ENCODE measurements around the gene PCBP3.
"Not testable (repeated sequence)": the region's sequence is repeated elsewhere in the genome, so short reads cannot be mapped to it uniquely, and the experiment has no call there.

The PCBP3 gene

DNA sequence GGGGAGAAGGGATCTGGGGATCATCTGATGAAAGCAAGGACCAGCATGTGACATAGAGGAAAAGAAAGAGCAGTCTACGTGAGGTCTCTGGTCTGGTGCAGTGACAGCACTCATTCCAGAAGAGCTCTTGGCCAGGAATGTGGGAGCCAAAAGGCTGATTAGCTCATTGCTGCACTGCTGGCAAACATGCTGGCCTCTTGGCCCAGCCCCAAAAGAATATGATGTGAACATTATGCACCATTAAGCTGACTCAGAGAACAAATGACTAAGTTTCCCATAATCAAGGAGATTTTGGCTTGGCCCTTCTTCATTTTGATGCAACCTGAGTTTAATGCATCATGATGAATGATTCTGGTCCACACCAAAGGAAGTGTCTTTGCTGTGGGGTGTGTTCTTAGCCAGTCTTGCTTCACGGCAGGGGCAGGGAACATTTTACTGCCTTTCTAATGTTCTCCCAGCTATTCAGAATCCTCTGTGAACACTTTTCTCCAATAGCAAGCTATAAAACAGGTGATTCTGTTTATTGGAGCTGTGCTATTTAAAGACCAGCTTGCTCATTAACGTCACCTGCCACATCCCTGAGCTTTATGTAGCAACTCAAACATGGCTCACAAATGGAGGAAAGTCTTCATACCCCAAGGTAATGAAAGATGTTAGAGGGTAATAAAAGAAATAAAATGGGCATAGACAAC, 55.1 kb downstream of the PCBP3 start:
- no peak for DNase-seq

DNA sequence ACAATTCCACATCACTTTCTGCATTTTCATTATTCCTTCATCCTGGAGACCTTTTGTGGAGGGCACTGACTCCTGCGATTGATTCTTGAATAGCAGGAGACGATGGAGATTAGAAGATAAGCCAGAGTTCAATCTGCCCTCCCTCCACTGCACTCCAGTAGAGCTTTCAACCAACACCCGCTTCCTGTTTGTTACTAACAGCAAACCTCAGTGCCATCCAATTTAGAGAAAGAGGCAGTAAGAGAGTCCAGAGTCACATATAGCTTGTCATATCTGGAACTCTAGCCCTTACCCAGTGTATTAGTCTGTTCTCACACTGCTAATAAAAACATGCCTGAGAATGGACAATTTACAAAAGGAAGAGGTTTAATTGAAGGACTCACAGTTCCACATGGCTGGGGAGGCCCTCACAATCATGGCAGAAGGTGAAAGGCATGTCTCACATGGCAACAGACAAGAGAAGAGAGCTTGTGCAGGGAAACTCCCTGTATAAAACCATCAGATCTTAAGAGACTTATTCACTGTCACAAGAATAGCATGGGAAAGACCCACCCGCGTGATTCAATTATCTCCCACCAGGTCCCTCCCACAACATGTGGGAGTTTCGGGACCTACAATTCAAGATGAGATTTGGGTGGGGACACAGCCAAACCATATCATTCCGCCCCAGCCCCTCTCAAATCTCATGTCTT, 55.9 kb downstream of the PCBP3 start:
- DNase-seq, result no peak

GRCh38 chr21:45699966-45700365, 56.4 kb downstream of the PCBP3 start:
- no peak for DNase-seq

GRCh38 chr21:45700461-45700860, 56.9 kb downstream of the PCBP3 start:
- DNase-seq, result no peak

DNA sequence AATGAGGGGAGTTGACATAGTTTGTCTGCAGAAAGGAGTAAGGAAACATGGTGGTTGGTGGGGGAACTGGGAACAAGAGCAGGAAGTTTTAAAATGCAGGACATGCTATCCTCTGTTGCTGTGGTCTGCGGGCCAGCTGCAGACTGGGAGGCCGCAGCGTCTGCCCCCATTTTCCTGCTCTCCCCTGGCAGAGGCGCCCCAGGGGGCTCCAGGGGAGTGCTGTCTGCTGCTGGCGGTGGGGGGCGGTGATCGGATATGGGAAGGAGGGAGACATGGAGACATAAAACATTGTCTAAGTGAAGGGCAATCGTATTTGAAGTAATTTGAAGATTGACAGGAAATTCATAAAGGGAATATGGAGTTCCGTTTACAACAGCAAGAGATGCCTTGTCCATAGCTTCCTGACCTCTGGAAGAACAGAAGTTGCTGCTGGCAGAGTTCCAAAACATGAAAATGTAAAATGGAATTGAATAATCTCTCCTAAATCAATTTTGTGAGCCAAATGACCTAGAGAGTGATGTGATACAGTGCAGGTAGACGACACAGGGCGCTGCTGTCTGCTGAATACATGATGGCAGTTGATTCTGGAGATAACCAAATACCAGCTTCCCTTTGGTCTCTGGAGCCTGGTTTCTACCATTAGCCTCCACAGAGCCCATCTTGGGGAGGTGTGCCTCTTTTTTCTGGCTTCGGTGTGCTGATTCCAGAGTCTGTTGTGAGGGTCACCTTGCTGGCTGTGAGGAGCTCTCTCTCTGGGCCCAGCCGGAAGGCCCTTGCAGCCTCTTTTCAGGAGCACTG, 61.0 kb downstream of the PCBP3 start:
- no peak for DNase-seq

DNA sequence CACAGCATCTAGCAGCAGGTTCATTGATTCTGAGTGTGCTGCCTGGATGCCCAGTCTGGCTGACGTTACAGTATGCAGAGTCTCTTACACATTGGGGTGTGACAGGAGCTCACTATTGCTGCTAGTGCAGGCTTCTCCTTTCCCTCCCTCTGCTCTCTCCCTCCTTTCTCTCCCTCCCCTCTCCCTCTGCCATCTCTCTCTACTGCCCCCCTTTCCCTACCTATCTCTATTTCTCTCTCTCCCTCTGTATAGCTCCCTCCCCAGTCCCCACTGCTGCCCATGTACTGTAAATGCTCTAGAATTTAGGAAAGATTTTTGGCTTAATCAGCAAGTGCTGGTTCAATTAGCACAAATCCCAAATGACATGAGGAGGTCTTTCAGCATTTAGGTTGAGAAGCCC, 62.8 kb downstream of the PCBP3 start:
- DNase-seq, result no peak

DNA sequence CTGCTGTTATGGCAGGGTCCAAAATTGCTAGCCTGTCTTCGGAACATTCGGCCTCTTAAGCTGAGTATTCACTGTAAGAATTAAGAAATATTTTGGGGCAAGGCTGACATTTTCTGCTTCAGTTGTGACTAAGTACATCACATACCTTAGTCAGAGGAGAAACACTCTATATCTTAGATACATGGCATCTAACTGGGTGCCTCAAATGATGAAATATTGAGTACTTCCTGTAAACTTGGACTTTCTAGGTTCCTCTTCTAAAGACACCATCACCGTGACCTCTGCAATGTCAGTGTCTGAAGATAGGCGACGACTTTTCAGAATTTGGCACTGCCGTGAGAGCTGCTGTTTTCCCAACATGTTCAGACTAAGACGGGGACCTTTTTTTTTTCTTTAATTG, 65.6 kb downstream of the PCBP3 start:
- DNase-seq, result peak; percentile 63

DNA sequence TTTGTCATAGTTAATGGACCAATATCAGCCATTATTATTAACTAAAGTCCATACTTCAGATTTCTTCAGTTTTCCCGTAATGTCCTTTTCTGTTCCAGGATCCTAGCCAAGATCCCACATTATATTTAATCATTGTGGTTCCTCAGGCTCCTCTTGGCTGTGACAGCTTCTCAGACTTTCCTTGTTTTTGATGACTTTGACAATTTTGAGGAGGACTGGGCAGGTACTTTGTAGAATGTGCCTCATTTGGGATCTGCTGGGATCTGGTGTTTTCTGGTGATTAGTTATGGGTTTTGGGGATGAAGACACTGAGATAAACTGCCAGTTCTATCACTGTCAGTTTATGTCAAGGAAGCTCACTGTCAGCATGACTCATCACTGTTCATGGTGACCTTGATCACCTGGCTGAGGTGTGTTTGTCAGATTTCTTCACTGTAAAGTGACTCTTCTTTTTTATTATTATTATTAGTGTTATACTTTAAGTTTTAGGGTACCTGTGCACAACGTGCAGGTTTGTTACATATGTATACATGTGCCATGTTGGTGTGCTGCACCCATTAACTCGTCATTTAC, 66.3 kb downstream of the PCBP3 start:
- no peak for DNase-seq

GRCh38 chr21:45710306-45710705, 66.8 kb downstream of the PCBP3 start:
- DNase-seq, result not testable (repeated sequence)

DNA sequence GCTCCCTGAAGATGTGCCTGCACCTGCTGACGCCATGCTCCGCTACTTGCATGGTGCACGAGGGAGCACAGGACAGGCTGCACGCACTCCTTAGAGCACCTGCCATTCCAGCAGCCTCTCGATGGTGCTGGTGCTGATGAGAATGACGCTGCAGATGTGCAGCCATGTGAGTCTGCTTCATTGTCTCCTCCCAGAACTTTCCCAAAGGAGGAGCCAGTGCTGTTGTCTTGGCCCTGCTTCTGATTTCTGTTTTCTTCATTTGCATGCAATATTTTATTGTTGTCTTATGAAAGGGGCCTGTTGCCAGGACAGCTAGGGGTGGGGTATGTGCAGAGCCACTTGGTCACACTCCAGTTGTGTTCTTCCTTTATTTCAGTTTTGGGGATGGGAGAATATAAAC, 70.1 kb downstream of the PCBP3 start:
- DNase-seq, result no peak

DNA sequence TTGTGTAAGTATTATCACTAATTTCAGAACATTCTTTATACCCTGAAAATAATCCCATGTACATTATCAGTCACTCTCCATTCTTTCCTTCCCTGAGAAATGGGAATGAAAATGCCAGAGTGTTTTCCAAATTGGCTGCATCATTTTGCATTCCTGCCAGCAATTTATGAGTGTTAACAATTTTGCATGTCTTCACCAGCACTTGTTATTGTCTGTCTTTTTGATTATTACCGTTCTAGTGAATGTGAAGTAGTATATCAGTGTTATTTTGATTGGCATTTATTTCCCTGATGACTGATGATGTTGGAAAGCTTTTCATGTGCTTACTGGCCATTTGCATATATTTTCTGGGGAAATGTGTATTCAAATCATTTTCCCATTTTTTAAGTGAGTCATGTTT, 71.9 kb downstream of the PCBP3 start:
- no peak for DNase-seq

- no peak for DNase-seq
Measured at GRCh38 chr21:45718413-45718812, 74.9 kb downstream of the PCBP3 start.

GRCh38 chr21:45719177-45719802, 75.8 kb downstream of the PCBP3 start:
- DNase-seq, result no peak

- not testable (repeated sequence) for DNase-seq
Measured at GRCh38 chr21:45720204-45720603, 76.7 kb downstream of the PCBP3 start.

GRCh38 chr21:45721671-45722070, 78.1 kb downstream of the PCBP3 start:
- no peak for DNase-seq

- no peak for DNase-seq
Measured at GRCh38 chr21:45723049-45723958, 79.8 kb downstream of the PCBP3 start.

DNA sequence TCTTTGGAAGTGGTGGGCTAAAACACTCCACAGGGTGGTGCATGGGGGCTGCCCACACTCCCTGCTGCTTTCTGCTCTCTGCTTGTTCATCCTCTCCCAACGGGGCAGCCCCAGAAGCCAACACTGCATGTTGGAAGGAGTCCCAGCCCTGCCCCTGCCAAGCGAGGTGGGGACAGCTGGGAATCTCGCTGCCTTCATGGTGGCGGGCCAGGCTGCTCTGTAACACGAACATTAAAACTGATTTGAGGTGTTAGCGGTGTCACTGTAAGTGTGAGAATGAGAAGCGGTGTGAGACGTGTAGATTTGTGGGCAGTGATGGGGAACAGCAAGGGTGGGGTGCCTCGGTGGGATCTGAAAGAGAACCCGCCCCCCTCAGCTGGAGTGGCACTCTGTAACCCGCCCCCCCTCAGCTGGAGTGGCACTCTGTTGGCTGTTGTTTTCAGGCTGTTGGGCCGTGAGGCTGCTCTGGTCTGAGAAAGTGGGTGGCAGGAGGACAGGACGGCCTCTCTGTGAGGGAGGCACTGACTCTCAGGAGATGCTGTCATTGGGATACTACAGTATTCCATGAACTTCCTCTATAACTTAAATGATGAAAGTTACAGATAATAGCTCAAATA, 80.9 kb downstream of the PCBP3 start:
- DNase-seq, result no peak

DNA sequence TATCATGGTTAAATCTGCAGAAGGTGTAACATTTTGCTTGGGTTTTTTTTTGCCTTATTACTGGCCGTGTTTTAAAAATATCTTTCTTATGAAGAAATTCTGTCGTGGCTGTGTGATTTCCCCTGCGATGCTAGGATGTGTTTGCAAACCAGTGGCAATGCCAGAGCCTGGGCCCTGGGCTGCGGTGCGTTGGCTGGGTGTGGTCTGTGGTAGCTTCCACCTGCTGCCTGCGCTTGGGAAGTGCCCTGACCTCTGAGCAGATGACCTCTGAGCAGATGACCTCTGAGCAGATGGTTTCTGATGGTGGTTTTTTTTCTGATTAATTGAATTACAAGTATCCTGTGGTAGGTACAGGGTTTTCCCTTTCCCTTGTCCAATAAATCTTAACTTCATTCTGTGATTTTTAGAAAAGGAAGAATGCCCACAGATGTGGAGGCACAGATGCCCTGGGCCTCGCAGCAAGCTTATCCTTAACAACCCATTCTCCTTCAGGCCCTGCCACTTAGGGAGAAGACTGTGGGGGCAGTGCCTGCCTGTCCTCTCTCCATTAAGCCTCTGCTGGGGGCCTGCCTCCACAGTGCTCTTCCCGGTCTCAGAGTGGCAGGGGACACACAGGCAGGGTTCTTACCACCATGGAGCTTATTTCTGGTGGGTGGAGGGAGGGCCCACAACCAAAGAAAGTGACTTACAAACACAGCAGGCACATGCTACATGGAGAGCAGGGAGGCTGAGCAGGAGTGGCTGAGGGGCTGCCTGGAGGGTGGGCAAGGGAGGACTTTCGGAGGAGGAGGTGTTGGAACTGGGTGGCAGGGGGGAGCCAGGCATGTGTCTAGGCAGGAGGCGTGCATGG, 81.7 kb downstream of the PCBP3 start:
- no peak for DNase-seq

DNA sequence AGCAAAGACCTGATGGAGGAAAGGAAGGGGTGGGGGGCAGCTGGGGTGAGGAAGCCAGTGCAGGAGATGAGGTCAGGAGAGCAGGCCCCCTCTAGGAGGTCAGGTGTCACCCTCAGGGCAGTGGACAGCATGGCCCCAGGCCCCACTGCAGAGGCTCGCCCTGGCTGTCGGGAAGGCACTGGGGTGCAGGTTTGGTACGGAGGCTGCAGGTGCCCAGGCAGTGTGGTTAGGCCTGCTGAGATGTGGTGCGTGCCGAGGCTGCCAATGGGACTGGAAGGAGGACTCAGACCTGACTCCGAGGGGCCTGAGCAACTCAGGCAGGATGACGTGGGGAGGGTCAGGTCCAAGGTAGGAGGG, 82.3 kb downstream of the PCBP3 start:
- DNase-seq, result no peak

GRCh38 chr21:45726438-45726837, 82.9 kb downstream of the PCBP3 start:
- DNase-seq, result no peak

- DNase-seq, result no peak
Measured at GRCh38 chr21:45727390-45727789, 83.9 kb downstream of the PCBP3 start.
